CD4-positive, alpha-beta T cell treated with Interleukin-4 for 1 hour (primary cell): ENCODE data around the gene TAAR8.
"Not testable (repeated sequence)": the region's sequence is repeated elsewhere in the genome, so short reads cannot be mapped to it uniquely, and the experiment has no call there.

Source experiments
- DNase-seq, 2 donors: peaks; one replicate each; pipeline ENCODE4 v3.0.0-alpha.2; 2020 to 2022

The TAAR8 gene

GRCh38 chr6:132548746-132549463 is 3.6 kb upstream of the TAAR8 start:
- no peak for DNase-seq

GRCh38 chr6:132551214-132551613 is 1.3 kb upstream of the TAAR8 start:
- DNase-seq: no peak

- DNase-seq: not testable (repeated sequence)
Measured at GRCh38 chr6:132560087-132560486, 7.6 kb downstream of the TAAR8 start.

- no peak for DNase-seq
Measured at GRCh38 chr6:132566404-132566803, 13.9 kb downstream of the TAAR8 start.

GRCh38 chr6:132567566-132567965 is 15.1 kb downstream of the TAAR8 start:
- no peak for DNase-seq

- no peak for DNase-seq
Measured at GRCh38 chr6:132568611-132569010, 16.1 kb downstream of the TAAR8 start.

GRCh38 chr6:132569170-132569569 is 16.7 kb downstream of the TAAR8 start:
- DNase-seq: no peak

GRCh38 chr6:132570221-132570777 is 17.8 kb downstream of the TAAR8 start, which contains the start of gene TAAR6:
TSS of gene TAAR6 (plus strand) at chr6:132570322. CDS start at chr6:132570322, 0 bp downstream.
- no peak for DNase-seq

GRCh38 chr6:132571774-132572173 is 19.3 kb downstream of the TAAR8 start:
- DNase-seq: no peak

GRCh38 chr6:132584698-132585097 is 32.2 kb downstream of the TAAR8 start:
- DNase-seq: no peak

GRCh38 chr6:132587424-132587823 is 35.0 kb downstream of the TAAR8 start:
- DNase-seq: peak in 1 of 2 donors; percentile 14

- DNase-seq: no peak
Measured at GRCh38 chr6:132589454-132589853, 37.0 kb downstream of the TAAR8 start, which contains the start of gene TAAR5. TSS of gene TAAR5 (minus strand) at chr6:132589741. CDS start at chr6:132589686, 55 bp downstream.

- DNase-seq: no peak
Measured at GRCh38 chr6:132590362-132590761, 37.9 kb downstream of the TAAR8 start.

GRCh38 chr6:132592855-132593254 is 40.4 kb downstream of the TAAR8 start:
- no peak for DNase-seq

- DNase-seq: no peak
Measured at GRCh38 chr6:132596201-132596600, 43.7 kb downstream of the TAAR8 start.

GRCh38 chr6:132598473-132598872 is 46.0 kb downstream of the TAAR8 start:
- DNase-seq: no peak

- DNase-seq: not testable (repeated sequence)
Measured at GRCh38 chr6:132600900-132601299, 48.4 kb downstream of the TAAR8 start.
